ENCODE data around the gene FAM241A. TPM values are rescaled to one million over a fixed set of nuclear protein-coding genes. Genes with fewer than 3 reads are reported as not detected.
"Not testable (repeated sequence)": the region's sequence is repeated elsewhere in the genome, so short reads cannot be mapped to it uniquely, and the experiment has no call there.

Gene FAM241A
- total RNA-seq, 1 donor, result 2.2 TPM

- peak overlapping the region; percentile 18 for H2AFZ ChIP-seq (ENCODE audit: low read length)
- H3K4me1 ChIP-seq (ENCODE audit: insufficient read depth, low read length), result peaks cover 10% of the 10 kb centered on the region
- no peak overlapping the region for H3K27ac ChIP-seq (ENCODE audit: low read depth, low read length)
- no peak overlapping the region for H3K4me2 ChIP-seq (ENCODE audit: insufficient read depth, low read length)
- H3K4me3 ChIP-seq (ENCODE audit: insufficient read depth, low read length), result no peak overlapping the region
- no peaks in the 10 kb centered on the region for H3K36me3 ChIP-seq (ENCODE audit: insufficient read depth, low read length)
- H3K79me2 ChIP-seq (ENCODE audit: insufficient read depth, low read length), result no peaks in the 10 kb centered on the region
- DNase-seq (ENCODE audit: insufficient read length, low spot score, missing footprints), result no peak
- H3K27me3 ChIP-seq (ENCODE audit: insufficient read depth, low read length), result no peaks in the 10 kb centered on the region
- TF ChIP-seq, protein P1, sequence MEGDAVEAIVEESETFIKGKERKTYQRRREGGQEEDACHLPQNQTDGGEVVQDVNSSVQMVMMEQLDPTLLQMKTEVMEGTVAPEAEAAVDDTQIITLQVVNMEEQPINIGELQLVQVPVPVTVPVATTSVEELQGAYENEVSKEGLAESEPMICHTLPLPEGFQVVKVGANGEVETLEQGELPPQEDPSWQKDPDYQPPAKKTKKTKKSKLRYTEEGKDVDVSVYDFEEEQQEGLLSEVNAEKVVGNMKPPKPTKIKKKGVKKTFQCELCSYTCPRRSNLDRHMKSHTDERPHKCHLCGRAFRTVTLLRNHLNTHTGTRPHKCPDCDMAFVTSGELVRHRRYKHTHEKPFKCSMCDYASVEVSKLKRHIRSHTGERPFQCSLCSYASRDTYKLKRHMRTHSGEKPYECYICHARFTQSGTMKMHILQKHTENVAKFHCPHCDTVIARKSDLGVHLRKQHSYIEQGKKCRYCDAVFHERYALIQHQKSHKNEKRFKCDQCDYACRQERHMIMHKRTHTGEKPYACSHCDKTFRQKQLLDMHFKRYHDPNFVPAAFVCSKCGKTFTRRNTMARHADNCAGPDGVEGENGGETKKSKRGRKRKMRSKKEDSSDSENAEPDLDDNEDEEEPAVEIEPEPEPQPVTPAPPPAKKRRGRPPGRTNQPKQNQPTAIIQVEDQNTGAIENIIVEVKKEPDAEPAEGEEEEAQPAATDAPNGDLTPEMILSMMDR (IDR thresholded peaks at IDR 0.05; ENCODE audit: extremely low read depth, low read depth, low read length), result no peak
- H3K9me3 ChIP-seq (ENCODE audit: low read depth, low read length), result no peaks in the 10 kb centered on the region
- no peaks in the 10 kb centered on the region for H4K20me1 ChIP-seq (ENCODE audit: insufficient read depth, low read length)
Observed at GRCh38 chr4:112173593-112174558, 28.6 kb downstream of the FAM241A start.

- Histone ChIP-seq H3K27me3 (ENCODE audit: insufficient read depth, low read length) (no peaks in the 10 kb centered on the region), H2AFZ (ENCODE audit: low read length) (no peak overlapping the region), H3K27ac (ENCODE audit: low read depth, low read length) (no peak overlapping the region), H4K20me1 (ENCODE audit: insufficient read depth, low read length) (no peaks in the 10 kb centered on the region), H3K4me1 (ENCODE audit: insufficient read depth, low read length) (peaks cover 4% of the 10 kb centered on the region), H3K36me3 (ENCODE audit: insufficient read depth, low read length) (no peaks in the 10 kb centered on the region), H3K79me2 (ENCODE audit: insufficient read depth, low read length) (no peaks in the 10 kb centered on the region), H3K4me2 (ENCODE audit: insufficient read depth, low read length) (no peak overlapping the region), H3K9me3 (ENCODE audit: low read depth, low read length) (no peaks in the 10 kb centered on the region), H3K4me3 (ENCODE audit: insufficient read depth, low read length) (no peak overlapping the region)
- no peak for DNase-seq (ENCODE audit: insufficient read length, low spot score, missing footprints)
- TF ChIP-seq, protein P1 (IDR thresholded peaks at IDR 0.05; ENCODE audit: extremely low read depth, low read depth, low read length), result no peak
Observed at GRCh38 chr4:112175840-112176239, 30.6 kb downstream of the FAM241A start.

GRCh38 chr4:112176596-112176995 lies 31.3 kb downstream of the FAM241A start:
- Histone ChIP-seq H3K27ac (ENCODE audit: low read depth, low read length) (no peak overlapping the region), H3K27me3 (ENCODE audit: insufficient read depth, low read length) (no peaks in the 10 kb centered on the region), H2AFZ (ENCODE audit: low read length) (no peak overlapping the region), H3K9me3 (ENCODE audit: low read depth, low read length) (no peaks in the 10 kb centered on the region), H3K36me3 (ENCODE audit: insufficient read depth, low read length) (no peaks in the 10 kb centered on the region), H3K79me2 (ENCODE audit: insufficient read depth, low read length) (no peaks in the 10 kb centered on the region), H3K4me2 (ENCODE audit: insufficient read depth, low read length) (no peak overlapping the region), H3K4me1 (ENCODE audit: insufficient read depth, low read length) (no peaks in the 10 kb centered on the region), H3K4me3 (ENCODE audit: insufficient read depth, low read length) (no peak overlapping the region), H4K20me1 (ENCODE audit: insufficient read depth, low read length) (no peaks in the 10 kb centered on the region)
- TF ChIP-seq, protein P1 (IDR thresholded peaks at IDR 0.05; ENCODE audit: extremely low read depth, low read depth, low read length), result no peak
- no peak for DNase-seq (ENCODE audit: insufficient read length, low spot score, missing footprints)

- H3K4me3 ChIP-seq (ENCODE audit: insufficient read depth, low read length); DNase-seq (ENCODE audit: insufficient read length, low spot score, missing footprints); H2AFZ ChIP-seq (ENCODE audit: low read length); H3K4me1 ChIP-seq (ENCODE audit: insufficient read depth, low read length); H3K79me2 ChIP-seq (ENCODE audit: insufficient read depth, low read length); H4K20me1 ChIP-seq (ENCODE audit: insufficient read depth, low read length); H3K27me3 ChIP-seq (ENCODE audit: insufficient read depth, low read length); H3K4me2 ChIP-seq (ENCODE audit: insufficient read depth, low read length); H3K36me3 ChIP-seq (ENCODE audit: insufficient read depth, low read length); H3K9me3 ChIP-seq (ENCODE audit: low read depth, low read length); H3K27ac ChIP-seq (ENCODE audit: low read depth, low read length): not testable (repeated sequence)
Observed at GRCh38 chr4:112178741-112179140, 33.5 kb downstream of the FAM241A start.
